Measurements from ENCODE around the gene PARM1. TPM values are rescaled to one million over a fixed set of nuclear protein-coding genes. Genes with fewer than 3 reads are reported as not detected.

Gene PARM1
- total and polyA plus RNA-seq, 2 donors (not counting 1 experiment from before 2014, with no cell fraction given) = 0.30 to 2.0 TPM

DNA sequence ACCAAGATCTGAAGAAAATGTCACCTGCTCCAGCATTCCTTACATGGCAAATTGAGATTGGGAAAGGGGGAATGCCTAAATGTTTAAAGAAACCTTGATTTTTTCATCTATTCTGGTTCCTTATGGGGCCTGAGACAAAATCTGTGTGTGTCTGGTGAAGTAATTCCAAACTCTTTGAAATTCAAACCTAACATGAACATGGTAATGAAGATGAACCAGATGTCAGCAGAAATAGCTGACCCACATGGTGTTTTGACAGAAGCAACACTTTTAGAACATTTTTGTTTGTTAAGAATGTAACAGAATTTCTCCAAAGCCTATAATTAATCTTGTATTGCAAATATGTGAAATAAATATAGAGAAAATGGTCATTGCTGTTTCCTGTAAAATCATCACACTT, 133.0 kb downstream of the PARM1 start:
- no peaks in the 10 kb centered on the region for H3K79me2 ChIP-seq (ENCODE audit: control insufficient read depth, insufficient read depth, low read length)
- no peak overlapping the region for H3K4me3 ChIP-seq (replicated peaks in 1 of 4; ENCODE audit: control extremely low read depth in 1 of 4, insufficient read depth in 1 of 4, low read depth in 3 of 4, low read length in 4 of 4)
- no peak for DNase-seq (ENCODE audit: low read depth in 2 of 2)
- no peaks in the 10 kb centered on the region for H3K4me1 ChIP-seq (ENCODE audit: control insufficient read depth, extremely low read depth, insufficient read depth, low read length)
- H2AFZ ChIP-seq (ENCODE audit: low read length) = no peak overlapping the region
- TF ChIP-seq, protein P1, sequence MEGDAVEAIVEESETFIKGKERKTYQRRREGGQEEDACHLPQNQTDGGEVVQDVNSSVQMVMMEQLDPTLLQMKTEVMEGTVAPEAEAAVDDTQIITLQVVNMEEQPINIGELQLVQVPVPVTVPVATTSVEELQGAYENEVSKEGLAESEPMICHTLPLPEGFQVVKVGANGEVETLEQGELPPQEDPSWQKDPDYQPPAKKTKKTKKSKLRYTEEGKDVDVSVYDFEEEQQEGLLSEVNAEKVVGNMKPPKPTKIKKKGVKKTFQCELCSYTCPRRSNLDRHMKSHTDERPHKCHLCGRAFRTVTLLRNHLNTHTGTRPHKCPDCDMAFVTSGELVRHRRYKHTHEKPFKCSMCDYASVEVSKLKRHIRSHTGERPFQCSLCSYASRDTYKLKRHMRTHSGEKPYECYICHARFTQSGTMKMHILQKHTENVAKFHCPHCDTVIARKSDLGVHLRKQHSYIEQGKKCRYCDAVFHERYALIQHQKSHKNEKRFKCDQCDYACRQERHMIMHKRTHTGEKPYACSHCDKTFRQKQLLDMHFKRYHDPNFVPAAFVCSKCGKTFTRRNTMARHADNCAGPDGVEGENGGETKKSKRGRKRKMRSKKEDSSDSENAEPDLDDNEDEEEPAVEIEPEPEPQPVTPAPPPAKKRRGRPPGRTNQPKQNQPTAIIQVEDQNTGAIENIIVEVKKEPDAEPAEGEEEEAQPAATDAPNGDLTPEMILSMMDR (conservative IDR thresholded peaks at IDR 0.05 in 1 of 2, IDR thresholded peaks at IDR 0.05 in 1 of 2; ENCODE audit: low read depth in 1 of 2, low read length in 2 of 2) = no peak
- no peak for TF ChIP-seq EZH2 (IDR thresholded peaks at IDR 0.05; ENCODE audit: low read length, missing control alignments)
- H3K27ac ChIP-seq (ENCODE audit: insufficient read depth, low read length) = no peak overlapping the region
- H3K9me3 ChIP-seq (ENCODE audit: control insufficient read depth, insufficient read depth, low read depth, low read length) = no peaks in the 10 kb centered on the region
- no peak overlapping the region for H3K9ac ChIP-seq (ENCODE audit: insufficient read depth, low read length)
- H4K20me1 ChIP-seq (ENCODE audit: control insufficient read depth, extremely low read depth, insufficient read depth, low read length) = no peaks in the 10 kb centered on the region
- H3K36me3 ChIP-seq (ENCODE audit: control insufficient read depth, insufficient read depth, low read length) = no peaks in the 10 kb centered on the region
- no peak overlapping the region for H3K4me2 ChIP-seq (ENCODE audit: extremely low read depth, insufficient read depth, low read length)
- no peaks in the 10 kb centered on the region for H3K27me3 ChIP-seq (ENCODE audit: control insufficient read depth, insufficient read depth, low read length)

DNA sequence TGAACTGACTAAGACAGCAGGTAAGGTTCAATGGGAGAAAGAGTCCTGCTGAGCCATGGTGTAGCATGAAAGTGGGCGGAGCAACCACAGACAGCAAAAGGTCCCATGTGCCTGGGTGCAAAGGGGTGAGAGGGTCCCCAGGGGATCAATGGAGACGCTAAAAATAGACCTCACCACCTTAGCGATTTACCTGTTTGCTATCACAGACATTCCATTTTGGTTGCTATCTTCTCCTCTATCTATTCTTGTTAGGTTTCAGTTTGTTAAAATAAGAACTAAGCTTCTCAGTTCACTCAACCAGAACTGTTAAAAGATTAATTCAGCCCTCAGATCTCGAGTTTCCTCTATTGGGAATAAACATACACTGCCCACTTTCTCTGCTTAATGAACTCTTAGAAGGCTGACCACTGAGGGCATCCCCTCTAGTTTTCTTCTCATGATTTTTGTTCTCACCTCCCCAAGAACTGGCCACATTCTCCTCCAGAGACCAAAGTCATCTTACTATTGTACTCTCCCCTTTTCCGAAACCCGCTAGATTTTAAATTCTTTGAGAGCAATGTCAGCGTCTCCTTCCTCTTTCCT, 136.7 kb downstream of the PARM1 start:
- no peak for TF ChIP-seq EZH2 (IDR thresholded peaks at IDR 0.05; ENCODE audit: low read length, missing control alignments)
- TF ChIP-seq, protein P1 (conservative IDR thresholded peaks at IDR 0.05 in 1 of 2, IDR thresholded peaks at IDR 0.05 in 1 of 2; ENCODE audit: low read depth in 1 of 2, low read length in 2 of 2) = no peak
- Histone ChIP-seq H3K27me3 (ENCODE audit: control insufficient read depth, insufficient read depth, low read length) (no peaks in the 10 kb centered on the region), H3K4me2 (ENCODE audit: extremely low read depth, insufficient read depth, low read length) (no peak overlapping the region), H3K27ac (ENCODE audit: insufficient read depth, low read length) (no peak overlapping the region), H3K9ac (ENCODE audit: insufficient read depth, low read length) (no peak overlapping the region), H3K36me3 (ENCODE audit: control insufficient read depth, insufficient read depth, low read length) (no peaks in the 10 kb centered on the region), H3K4me1 (ENCODE audit: control insufficient read depth, extremely low read depth, insufficient read depth, low read length) (no peaks in the 10 kb centered on the region), H3K79me2 (ENCODE audit: control insufficient read depth, insufficient read depth, low read length) (no peaks in the 10 kb centered on the region), H3K4me3 (replicated peaks in 1 of 4; ENCODE audit: control extremely low read depth in 1 of 4, insufficient read depth in 1 of 4, low read depth in 3 of 4, low read length in 4 of 4) (no peak overlapping the region), H4K20me1 (ENCODE audit: control insufficient read depth, extremely low read depth, insufficient read depth, low read length) (no peaks in the 10 kb centered on the region), H2AFZ (ENCODE audit: low read length) (no peak overlapping the region), H3K9me3 (ENCODE audit: control insufficient read depth, insufficient read depth, low read depth, low read length) (no peaks in the 10 kb centered on the region)
- no peak for DNase-seq (ENCODE audit: low read depth in 2 of 2)

DNA sequence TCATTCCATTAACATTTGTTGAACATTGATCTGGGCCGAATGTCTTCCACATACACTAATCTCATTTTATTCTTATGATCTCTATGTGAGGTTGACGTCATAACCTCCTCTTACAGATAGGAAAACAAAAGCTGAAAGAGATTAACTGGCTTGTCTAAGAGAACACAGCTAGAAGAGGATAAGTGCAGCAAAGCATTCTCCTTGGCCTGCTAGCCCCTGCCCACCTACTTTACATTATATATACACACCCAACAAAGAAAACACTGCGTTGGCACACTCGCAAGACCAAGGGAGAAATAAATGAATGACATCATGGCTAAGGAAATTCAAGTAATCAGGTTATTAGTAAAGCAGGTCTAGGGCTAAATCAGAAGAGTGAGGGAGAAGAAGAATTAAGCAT, 138.4 kb downstream of the PARM1 start:
- no peaks in the 10 kb centered on the region for H3K9me3 ChIP-seq (ENCODE audit: control insufficient read depth, insufficient read depth, low read depth, low read length)
- no peak for DNase-seq (ENCODE audit: low read depth in 2 of 2)
- H3K79me2 ChIP-seq (ENCODE audit: control insufficient read depth, insufficient read depth, low read length) = no peaks in the 10 kb centered on the region
- no peaks in the 10 kb centered on the region for H4K20me1 ChIP-seq (ENCODE audit: control insufficient read depth, extremely low read depth, insufficient read depth, low read length)
- H3K9ac ChIP-seq (ENCODE audit: insufficient read depth, low read length) = no peak overlapping the region
- H3K36me3 ChIP-seq (ENCODE audit: control insufficient read depth, insufficient read depth, low read length) = no peaks in the 10 kb centered on the region
- no peak overlapping the region for H3K27ac ChIP-seq (ENCODE audit: insufficient read depth, low read length)
- TF ChIP-seq, protein P1 (conservative IDR thresholded peaks at IDR 0.05 in 1 of 2, IDR thresholded peaks at IDR 0.05 in 1 of 2; ENCODE audit: low read depth in 1 of 2, low read length in 2 of 2) = no peak
- TF ChIP-seq EZH2 (IDR thresholded peaks at IDR 0.05; ENCODE audit: low read length, missing control alignments) = no peak
- no peaks in the 10 kb centered on the region for H3K27me3 ChIP-seq (ENCODE audit: control insufficient read depth, insufficient read depth, low read length)
- H3K4me3 ChIP-seq (replicated peaks in 1 of 4; ENCODE audit: control extremely low read depth in 1 of 4, insufficient read depth in 1 of 4, low read depth in 3 of 4, low read length in 4 of 4) = no peak overlapping the region
- no peak overlapping the region for H3K4me2 ChIP-seq (ENCODE audit: extremely low read depth, insufficient read depth, low read length)
- no peaks in the 10 kb centered on the region for H3K4me1 ChIP-seq (ENCODE audit: control insufficient read depth, extremely low read depth, insufficient read depth, low read length)
- H2AFZ ChIP-seq (ENCODE audit: low read length) = no peak overlapping the region
